Stimulated activated CD4-positive, alpha-beta T cell treated with anti-CD3 and anti-CD28 coated beads, Interleukin-15, amount 100 ng/mL, for 1 hour (primary cell): ENCODE data around the gene COL13A1.

Experiments
- DNase-seq, 2 donors: peaks; one replicate each; pipeline ENCODE4 v3.0.0-alpha.2; 2020; ENCODE audit warnings: low read depth in 1 of 2, low spot score in 1 of 2

The COL13A1 gene

DNA sequence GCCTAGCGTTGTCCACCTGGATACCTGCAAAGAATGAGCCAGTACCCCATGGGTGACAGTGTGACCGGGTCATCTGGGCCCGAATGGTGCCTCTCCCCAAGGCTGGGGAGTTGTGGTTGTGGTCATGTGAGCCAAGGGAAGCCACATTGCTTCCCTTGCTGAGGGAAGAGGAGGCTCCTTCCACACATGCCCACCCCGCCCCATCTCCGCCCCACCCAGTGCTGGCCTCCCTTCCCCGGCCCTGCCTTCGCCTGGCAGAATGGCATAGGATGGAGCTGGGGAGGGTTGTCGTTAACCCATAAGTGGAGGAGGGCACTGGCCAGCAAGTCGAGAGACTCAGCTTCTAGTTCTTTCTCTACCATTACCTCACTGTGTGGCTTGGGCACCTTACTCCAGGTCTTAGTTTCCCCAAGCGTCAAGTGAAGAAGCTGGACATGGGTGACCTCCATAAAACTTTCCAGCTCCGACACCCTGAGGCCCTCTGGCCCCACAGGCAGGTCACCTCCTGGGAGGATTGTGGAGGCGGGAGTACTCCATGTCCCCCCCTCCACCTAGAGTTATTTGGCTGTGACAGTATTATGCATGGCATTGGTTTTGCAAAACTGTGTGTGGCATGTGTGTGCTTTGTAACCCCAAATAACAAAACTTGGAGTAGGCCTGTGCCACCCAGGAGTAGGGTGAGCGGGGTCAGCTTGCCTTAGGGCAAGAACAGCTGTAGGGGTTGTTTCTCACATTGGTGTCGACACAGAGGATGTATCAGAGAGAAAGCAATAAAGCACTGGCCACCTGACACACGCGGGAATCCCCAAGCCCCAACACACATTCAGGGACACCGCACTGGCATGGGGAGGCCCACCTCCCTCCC, 160.4 kb downstream of the COL13A1 start:
- no peak for DNase-seq

DNA sequence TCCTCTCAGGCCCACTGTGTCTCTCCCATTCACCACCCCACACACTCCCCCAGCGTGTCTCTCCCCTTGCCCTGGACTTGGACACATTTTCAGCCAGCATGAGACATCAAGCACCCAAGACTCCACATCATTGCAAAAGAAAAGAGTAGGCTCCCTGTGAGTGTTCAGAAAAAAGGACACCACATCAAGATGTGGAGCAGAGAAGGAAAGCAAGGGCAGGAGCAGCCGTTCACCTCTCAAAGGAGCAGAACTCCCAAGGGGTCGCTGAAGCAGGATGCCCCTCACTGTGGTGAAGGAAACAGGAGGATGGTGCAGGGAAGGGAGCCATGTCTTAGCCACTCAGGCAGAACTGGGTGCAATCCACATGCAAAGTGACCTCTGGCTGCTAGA, 161.0 kb downstream of the COL13A1 start:
- DNase-seq: no peak

GRCh38 chr10:69963178-69963834, 161.6 kb downstream of the COL13A1 start:
- no peak for DNase-seq

GRCh38 chr10:69963835-69964710, 162.4 kb downstream of the COL13A1 start:
- DNase-seq: no peak

DNA sequence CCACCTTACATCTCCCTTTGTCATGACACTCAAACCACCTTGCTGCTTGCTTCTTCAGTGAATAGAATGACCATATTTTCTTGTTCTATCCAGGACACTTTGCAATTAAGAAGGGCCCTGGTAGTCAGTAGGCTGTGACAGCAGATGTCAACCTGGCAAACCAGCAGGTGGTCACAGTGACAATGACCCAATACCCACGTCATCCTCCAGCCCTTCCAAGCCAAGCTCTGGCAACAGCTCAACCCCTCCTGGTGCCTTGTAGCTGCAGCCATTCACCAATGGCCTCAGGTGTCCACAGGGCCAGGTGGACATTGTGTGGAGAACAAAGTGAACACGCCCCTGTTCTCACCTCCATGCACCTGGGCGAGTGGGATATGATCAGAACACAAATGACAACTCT, 163.4 kb downstream of the COL13A1 start:
- DNase-seq: no peak

GRCh38 chr10:69965919-69966662, 164.4 kb downstream of the COL13A1 start:
- DNase-seq: no peak

DNA sequence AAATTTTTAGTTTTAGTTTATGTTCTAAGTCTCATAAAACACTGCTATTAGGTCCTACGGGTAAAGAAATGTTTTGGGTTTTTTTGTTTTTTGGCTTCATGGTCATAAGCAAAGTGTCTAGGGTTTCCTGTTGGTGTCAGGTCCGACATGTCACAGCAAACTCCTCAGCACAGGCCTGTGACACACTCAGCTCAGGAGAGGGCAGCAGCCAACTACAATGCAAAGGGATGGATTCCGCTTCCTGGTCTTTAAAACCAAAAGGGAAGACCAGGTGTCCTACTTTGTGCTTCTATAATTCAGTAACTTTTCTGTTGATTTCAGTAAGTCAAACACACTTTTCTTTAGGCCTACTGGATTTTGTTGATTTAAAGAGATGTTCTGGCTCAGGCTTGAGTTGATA, 167.1 kb downstream of the COL13A1 start:
- no peak for DNase-seq

GRCh38 chr10:69969977-69970376, 168.3 kb downstream of the COL13A1 start:
- no peak for DNase-seq

DNA sequence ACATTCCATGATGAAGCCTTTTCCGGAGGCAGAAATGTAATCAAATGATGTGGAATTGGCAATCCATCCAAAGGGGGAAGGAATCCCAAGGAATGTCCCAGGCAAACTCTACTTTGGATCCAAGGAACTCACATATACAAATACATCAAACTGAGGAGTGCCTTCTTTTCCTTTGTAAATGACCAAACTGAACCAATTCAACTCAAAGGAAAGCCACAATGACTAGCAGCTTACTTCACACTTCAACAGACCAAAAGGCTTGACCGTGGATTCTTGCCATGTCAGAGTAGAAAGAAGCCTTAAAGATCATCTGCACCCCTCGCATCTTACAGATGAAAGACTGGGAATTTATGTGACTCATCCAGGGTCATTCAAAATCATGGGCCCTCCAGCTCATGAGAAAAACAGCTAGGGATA, 171.3 kb downstream of the COL13A1 start:
- no peak for DNase-seq

DNA sequence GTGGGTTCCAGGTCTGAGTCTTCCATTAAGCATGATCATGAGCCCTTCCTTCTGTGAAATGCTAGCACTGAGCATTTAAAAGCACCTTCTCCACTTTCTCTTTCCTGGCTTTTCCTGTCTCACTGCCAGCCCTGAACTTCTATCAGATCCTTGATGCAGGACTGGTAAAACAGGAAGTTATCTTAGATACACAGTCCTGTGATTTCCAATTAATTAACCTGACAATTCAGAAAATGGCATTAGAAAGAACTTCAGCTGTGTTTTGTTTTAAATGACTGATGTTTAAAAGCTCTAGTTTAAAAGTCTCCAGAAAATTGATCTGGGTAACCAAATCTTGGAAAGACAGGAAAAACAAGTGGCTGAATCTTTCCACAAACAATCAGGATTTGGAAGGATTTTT, 172.0 kb downstream of the COL13A1 start:
- no peak for DNase-seq

GRCh38 chr10:69974551-69975155, 172.9 kb downstream of the COL13A1 start:
- no peak for DNase-seq

DNA sequence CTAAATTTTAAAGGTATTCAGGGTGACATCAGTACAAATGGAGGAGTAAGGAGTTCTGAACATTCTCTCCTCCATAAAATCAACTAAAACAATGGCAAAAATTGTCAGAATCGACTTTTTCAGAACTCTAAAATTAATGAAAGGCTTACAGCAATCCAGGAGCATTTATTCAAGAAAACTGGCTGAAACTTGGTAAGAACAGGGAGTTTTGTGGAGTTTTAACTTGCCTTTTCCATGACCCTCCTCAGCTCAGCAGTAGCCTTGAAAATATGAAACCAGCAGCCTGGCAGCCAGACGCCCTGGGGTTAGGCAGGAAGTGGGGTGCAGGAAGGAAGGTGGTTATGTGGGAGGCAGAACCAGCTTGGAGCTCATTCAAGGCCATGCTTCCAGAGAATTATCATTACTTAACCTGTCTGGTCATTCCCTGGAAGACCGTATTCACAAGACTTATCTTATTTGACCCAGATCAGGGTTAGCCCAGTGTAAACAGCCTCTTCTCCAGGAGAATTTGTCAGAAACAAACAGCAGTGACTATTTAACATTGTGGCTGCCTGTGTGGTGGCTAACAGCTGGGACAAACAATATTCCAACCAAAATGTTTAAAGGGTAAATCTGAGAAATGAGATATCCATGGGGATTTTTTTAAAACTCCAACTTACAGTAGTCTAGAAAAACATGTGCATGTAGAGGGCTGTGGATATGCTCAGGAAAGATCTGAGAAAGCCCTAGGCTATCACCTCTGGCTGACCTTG, 175.3 kb downstream of the COL13A1 start:
- DNase-seq: no peak

DNA sequence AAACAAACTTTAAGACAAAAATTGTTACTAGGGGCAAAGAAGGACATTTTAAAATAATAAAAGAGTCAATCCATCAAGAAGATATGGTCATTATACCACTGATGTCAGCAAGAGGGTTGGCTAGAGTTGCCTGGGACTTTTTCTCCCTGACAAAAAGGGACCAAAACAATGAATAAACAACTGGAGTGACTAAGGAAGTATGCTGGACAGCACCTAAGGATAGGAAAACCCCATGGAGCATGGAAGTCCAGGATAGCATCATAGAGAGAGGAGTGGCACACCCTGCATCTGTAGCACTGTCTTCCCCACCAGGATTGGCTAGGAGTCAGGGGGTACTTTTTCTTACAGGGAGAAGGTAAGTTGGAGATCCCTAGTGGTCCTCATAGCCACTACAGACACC, 177.5 kb downstream of the COL13A1 start:
- no peak for DNase-seq

DNA sequence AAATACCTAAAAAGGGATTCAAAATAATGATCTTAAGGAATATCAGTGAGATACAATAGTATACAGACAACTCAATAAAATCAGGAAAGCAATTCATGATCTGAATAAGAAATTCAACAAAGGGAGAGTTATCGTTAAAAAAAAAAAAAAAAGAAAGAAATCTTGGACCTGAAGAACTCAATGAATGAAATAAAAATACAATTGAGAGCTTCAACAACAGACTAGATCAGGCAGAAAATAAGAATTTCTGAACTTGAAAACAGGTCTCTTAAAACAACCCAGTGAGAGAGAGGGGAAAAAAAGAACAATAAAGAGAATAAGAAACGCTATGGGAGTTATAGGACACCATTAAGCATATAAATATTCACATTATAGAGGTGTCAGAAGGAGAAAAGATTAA, 179.0 kb downstream of the COL13A1 start:
- DNase-seq: no peak

DNA sequence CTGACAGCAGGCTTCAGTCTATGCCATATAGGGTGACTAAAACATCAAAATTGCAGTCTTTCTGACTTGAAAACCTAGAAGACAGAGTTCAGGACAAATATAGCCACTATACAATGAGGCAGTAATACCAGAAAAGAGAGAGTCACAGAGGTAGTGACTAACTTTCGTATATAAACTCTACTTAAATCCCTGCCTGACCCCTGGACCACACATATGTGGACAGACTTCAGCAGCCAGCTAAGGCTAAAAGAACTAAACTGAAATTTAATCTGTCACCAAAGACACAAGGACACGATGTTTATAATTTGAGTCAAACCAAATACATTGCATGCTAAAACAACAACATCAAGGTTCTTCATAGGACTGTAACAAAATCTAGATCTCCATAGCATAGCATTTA, 186.4 kb downstream of the COL13A1 start:
- DNase-seq: no peak

- no peak for DNase-seq
Measured at GRCh38 chr10:69991151-69991550, 189.4 kb downstream of the COL13A1 start.

GRCh38 chr10:69994262-69994661, 192.6 kb downstream of the COL13A1 start:
- DNase-seq: no peak

- no peak for DNase-seq
Measured at GRCh38 chr10:69996611-69997010, 194.9 kb downstream of the COL13A1 start.

DNA sequence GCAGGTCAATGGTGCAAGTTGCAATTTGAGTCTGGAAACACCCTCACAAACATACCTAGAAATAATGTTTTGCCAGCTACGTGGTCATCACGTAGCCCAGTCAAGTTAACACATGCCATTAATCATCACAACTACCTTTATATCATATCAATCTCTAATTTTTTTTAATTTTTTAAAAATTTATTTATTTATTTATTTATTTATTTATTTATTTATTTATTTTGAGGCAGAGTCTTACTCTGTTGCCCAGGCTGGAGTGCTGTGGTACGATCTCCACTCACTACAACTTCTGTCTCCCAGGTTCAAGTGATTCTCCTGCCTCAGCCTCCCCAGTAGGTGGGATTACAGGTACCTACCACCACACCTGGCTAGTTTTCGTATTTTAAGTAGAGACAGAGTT, 198.6 kb downstream of the COL13A1 start:
- DNase-seq: no peak
